Activated CD8-positive, alpha-beta memory T cell treated with anti-CD3 and anti-CD28 coated beads, Interleukin-2, amount 50 U/mL, for 24 hours (primary cell): ENCODE measurements around the gene GATC.

ENCODE experiments used
- DNase-seq: peaks from one replicate; pipeline ENCODE4 v3.0.0-alpha.2; 2020; ENCODE audit errors: extremely low read depth

Gene GATC

GRCh38 chr12:120445911-120446843, at the start of gene GATC, which contains the start of gene TRIAP1:
Gene GATC (plus strand): TSS chr12:120446444. CDS start chr12:120446481, 37 bp downstream.
Gene TRIAP1 (minus strand): TSS chr12:120446384. CDS start chr12:120446372, 12 bp downstream.
- DNase-seq: peak; percentile 68

GRCh38 chr12:120397824-120398540, 48.3 kb upstream of the GATC start:
- DNase-seq: no peak

GRCh38 chr12:120399531-120399930, 46.7 kb upstream of the GATC start:
- no peak for DNase-seq

GRCh38 chr12:120402217-120402616, 44.0 kb upstream of the GATC start:
- DNase-seq: no peak

GRCh38 chr12:120403869-120404268, 42.4 kb upstream of the GATC start:
- DNase-seq: no peak

GRCh38 chr12:120404271-120404670, 42.0 kb upstream of the GATC start:
- DNase-seq: no peak

- no peak for DNase-seq
These were observed 40.2 kb upstream of the GATC start for GRCh38 chr12:120406069-120406468.

- DNase-seq: no peak
These were observed 39.7 kb upstream of the GATC start for GRCh38 chr12:120406553-120406952.

GRCh38 chr12:120408771-120409170, 37.5 kb upstream of the GATC start:
- no peak for DNase-seq

- no peak for DNase-seq
These were observed 33.8 kb upstream of the GATC start for GRCh38 chr12:120412421-120412820.

GRCh38 chr12:120413901-120414695, 32.1 kb upstream of the GATC start:
- no peak for DNase-seq

GRCh38 chr12:120416490-120417216, 29.6 kb upstream of the GATC start:
- DNase-seq: no peak

- DNase-seq: no peak
These were observed 28.2 kb upstream of the GATC start for GRCh38 chr12:120417917-120418580.

- no peak for DNase-seq
These were observed 24.5 kb upstream of the GATC start for GRCh38 chr12:120421701-120422100.

- no peak for DNase-seq
These were observed 23.3 kb upstream of the GATC start for GRCh38 chr12:120422892-120423456.

GRCh38 chr12:120425797-120426196, 20.4 kb upstream of the GATC start:
- no peak for DNase-seq

- DNase-seq: no peak
These were observed 17.5 kb upstream of the GATC start for GRCh38 chr12:120428597-120429229.

GRCh38 chr12:120429368-120429767, 16.9 kb upstream of the GATC start:
- DNase-seq: no peak

- DNase-seq: no peak
These were observed 13.3 kb upstream of the GATC start for GRCh38 chr12:120432772-120433525.
